ENCODE measurements around the gene NR2F1-AS1.

NR2F1-AS1 gene

GRCh38 chr5:93622240-93622885 is 41.3 kb upstream of the NR2F1-AS1 start:
- H3K9ac ChIP-seq (ENCODE audit: low read length): no peak overlapping the region
- no peaks in the 10 kb centered on the region for H3K36me3 ChIP-seq (replicated peaks; ENCODE audit: insufficient read depth, low read length)
- no peaks in the 10 kb centered on the region for H3K79me2 ChIP-seq (ENCODE audit: low read length)
- no peaks in the 10 kb centered on the region for H3K9me3 ChIP-seq (replicated peaks; ENCODE audit: insufficient read depth, low read length)
- peaks cover 10% of the 10 kb centered on the region; the same call in 1 of the 2 replicates for H3F3A ChIP-seq (ENCODE audit: insufficient read depth, low read length)
- H3K4me2 ChIP-seq (ENCODE audit: low read depth, low read length): no peak overlapping the region
- no peak overlapping the region for H3K27ac ChIP-seq (ENCODE audit: low read length)
- H2AFZ ChIP-seq (ENCODE audit: low read length): no peak overlapping the region
- peaks cover 10% of the 10 kb centered on the region for H3K4me1 ChIP-seq (ENCODE audit: low read length)
- no peak for DNase-seq
- no peak for TF ChIP-seq EZH2 (optimal IDR thresholded peaks at IDR 0.05; ENCODE audit: low read depth, low read length)
- TF ChIP-seq EZH2phosphoT487 (IDR thresholded peaks at IDR 0.05; ENCODE audit: low read length): no peak
- TF ChIP-seq CTCF (IDR thresholded peaks at IDR 0.05; ENCODE audit: low read length): no peak
- no peak overlapping the region for H3K4me3 ChIP-seq (ENCODE audit: low read length)
- H3K9me2 ChIP-seq (replicated peaks; ENCODE audit: insufficient read depth, low read length): no peaks in the 10 kb centered on the region
- no peaks in the 10 kb centered on the region for H4K20me1 ChIP-seq (ENCODE audit: insufficient read depth, low read length)
- no peaks in the 10 kb centered on the region for H3K27me3 ChIP-seq (replicated peaks; ENCODE audit: insufficient read depth, low read length)

GRCh38 chr5:93621327-93621798 is 40.3 kb upstream of the NR2F1-AS1 start:
- H3K36me3 ChIP-seq (replicated peaks; ENCODE audit: insufficient read depth, low read length): no peaks in the 10 kb centered on the region
- H3K4me3 ChIP-seq (ENCODE audit: low read length): no peak overlapping the region
- no peak for TF ChIP-seq EZH2phosphoT487 (IDR thresholded peaks at IDR 0.05; ENCODE audit: low read length)
- no peak for TF ChIP-seq EZH2 (optimal IDR thresholded peaks at IDR 0.05; ENCODE audit: low read depth, low read length)
- TF ChIP-seq CTCF (IDR thresholded peaks at IDR 0.05; ENCODE audit: low read length): no peak
- H3K4me2 ChIP-seq (ENCODE audit: low read depth, low read length): no peak overlapping the region
- no peaks in the 10 kb centered on the region for H4K20me1 ChIP-seq (ENCODE audit: insufficient read depth, low read length)
- no peaks in the 10 kb centered on the region for H3K9me3 ChIP-seq (replicated peaks; ENCODE audit: insufficient read depth, low read length)
- no peaks in the 10 kb centered on the region for H3K27me3 ChIP-seq (replicated peaks; ENCODE audit: insufficient read depth, low read length)
- peaks cover 10% of the 10 kb centered on the region for H3K4me1 ChIP-seq (ENCODE audit: low read length)
- H2AFZ ChIP-seq (ENCODE audit: low read length): no peak overlapping the region
- H3K9ac ChIP-seq (ENCODE audit: low read length): no peak overlapping the region
- no peaks in the 10 kb centered on the region for H3K9me2 ChIP-seq (replicated peaks; ENCODE audit: insufficient read depth, low read length)
- no peaks in the 10 kb centered on the region for H3K79me2 ChIP-seq (ENCODE audit: low read length)
- no peak overlapping the region for H3K27ac ChIP-seq (ENCODE audit: low read length)
- DNase-seq: no peak
- H3F3A ChIP-seq (ENCODE audit: insufficient read depth, low read length): peaks cover 10% of the 10 kb centered on the region; the same call in 1 of the 2 replicates

GRCh38 chr5:93620487-93621326 is 39.7 kb upstream of the NR2F1-AS1 start:
- peak overlapping the region; percentile 45; the same call in 1 of the 2 replicates for H3K9ac ChIP-seq (ENCODE audit: low read length)
- peak overlapping the region; percentile 95 for H3K4me2 ChIP-seq (ENCODE audit: low read depth, low read length)
- peak overlapping the region; percentile 75 for H3K4me3 ChIP-seq (ENCODE audit: low read length)
- no peak overlapping the region for H3K27ac ChIP-seq (ENCODE audit: low read length)
- H3K36me3 ChIP-seq (replicated peaks; ENCODE audit: insufficient read depth, low read length): no peaks in the 10 kb centered on the region
- no peaks in the 10 kb centered on the region for H3K27me3 ChIP-seq (replicated peaks; ENCODE audit: insufficient read depth, low read length)
- H3K9me2 ChIP-seq (replicated peaks; ENCODE audit: insufficient read depth, low read length): no peaks in the 10 kb centered on the region
- peak; percentile 81 for DNase-seq
- H2AFZ ChIP-seq (ENCODE audit: low read length): peak overlapping the region; percentile 95
- no peaks in the 10 kb centered on the region for H4K20me1 ChIP-seq (ENCODE audit: insufficient read depth, low read length)
- H3K9me3 ChIP-seq (replicated peaks; ENCODE audit: insufficient read depth, low read length): no peaks in the 10 kb centered on the region
- H3F3A ChIP-seq (ENCODE audit: insufficient read depth, low read length): peaks cover 10% of the 10 kb centered on the region; the same call in 1 of the 2 replicates
- peak; percentile 26 for TF ChIP-seq CTCF (IDR thresholded peaks at IDR 0.05; ENCODE audit: low read length)
- TF ChIP-seq EZH2phosphoT487 (IDR thresholded peaks at IDR 0.05; ENCODE audit: low read length): no peak
- no peak for TF ChIP-seq EZH2 (optimal IDR thresholded peaks at IDR 0.05; ENCODE audit: low read depth, low read length)
- H3K79me2 ChIP-seq (ENCODE audit: low read length): no peaks in the 10 kb centered on the region
- peaks cover 10% of the 10 kb centered on the region for H3K4me1 ChIP-seq (ENCODE audit: low read length)

Measured in MM.1S (cell line).